HG03139 (cell line): Measurements from ENCODE around the gene CACHD1.

Experiments
- ATAC-seq: cut with Tn5 transposase; IDR thresholded peaks from one replicate; pipeline ENCODE4 v1.9.1; 2021; ENCODE audit not compliant: unreplicated experiment

Gene CACHD1

DNA sequence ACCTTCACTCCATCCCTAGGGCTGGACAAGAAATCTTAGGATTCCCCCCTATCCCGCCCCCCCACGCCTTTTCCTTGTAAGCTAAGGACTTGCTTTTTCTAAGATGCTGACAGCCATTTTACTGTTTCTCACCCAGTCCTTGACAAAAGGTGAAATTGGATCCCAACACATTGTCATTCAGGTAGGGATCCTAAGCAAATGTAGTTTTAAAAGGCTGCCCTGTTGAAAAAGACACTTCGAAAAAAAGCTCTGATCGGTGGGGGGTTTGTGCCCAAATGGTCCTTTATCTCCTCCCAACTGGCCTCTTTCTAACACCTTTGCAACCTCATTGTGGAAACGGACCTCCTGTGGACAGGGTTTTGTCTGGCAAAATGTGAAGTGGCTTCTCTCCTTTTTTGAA lies 2.9 kb downstream of the CACHD1 start:
- no peak for ATAC-seq

DNA sequence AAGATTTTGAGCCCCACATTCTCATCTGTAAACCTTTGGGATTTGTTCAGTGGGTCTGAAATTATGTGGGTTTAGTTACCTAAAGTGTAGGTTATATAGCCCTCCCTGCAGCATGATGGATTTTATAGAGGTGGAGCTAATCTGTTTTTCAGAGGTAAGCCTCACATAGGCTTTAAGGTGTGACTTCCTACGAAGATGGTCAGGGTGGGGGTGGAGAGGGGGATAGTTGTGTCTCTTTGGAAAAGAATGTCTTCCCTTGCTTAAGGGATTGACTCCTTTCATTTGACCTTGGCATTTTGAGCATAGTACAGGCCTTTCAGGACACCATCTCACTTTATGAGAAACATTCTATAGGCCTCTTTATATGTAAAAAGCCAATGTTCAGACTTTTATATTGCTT lies 3.4 kb downstream of the CACHD1 start:
- no peak for ATAC-seq

DNA sequence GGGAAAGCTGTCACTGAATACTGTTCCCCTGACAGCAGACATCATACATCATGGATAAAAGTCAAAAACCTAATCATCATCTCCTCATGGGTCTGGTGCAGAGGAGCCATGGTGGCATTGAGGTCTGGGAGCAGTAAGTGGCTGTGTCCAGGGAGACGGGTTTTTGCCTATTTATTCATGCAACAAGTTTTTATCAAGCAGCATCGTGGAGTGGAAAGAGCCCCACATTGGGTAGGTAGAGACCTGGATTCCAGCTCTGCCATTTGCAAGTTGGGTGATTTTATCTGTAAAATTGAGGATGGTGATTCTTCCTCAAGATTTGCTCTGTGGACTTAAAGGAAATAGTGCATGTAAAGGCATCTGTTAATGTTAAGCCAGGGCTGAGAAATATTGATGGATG lies 4.2 kb downstream of the CACHD1 start:
- no peak for ATAC-seq

DNA sequence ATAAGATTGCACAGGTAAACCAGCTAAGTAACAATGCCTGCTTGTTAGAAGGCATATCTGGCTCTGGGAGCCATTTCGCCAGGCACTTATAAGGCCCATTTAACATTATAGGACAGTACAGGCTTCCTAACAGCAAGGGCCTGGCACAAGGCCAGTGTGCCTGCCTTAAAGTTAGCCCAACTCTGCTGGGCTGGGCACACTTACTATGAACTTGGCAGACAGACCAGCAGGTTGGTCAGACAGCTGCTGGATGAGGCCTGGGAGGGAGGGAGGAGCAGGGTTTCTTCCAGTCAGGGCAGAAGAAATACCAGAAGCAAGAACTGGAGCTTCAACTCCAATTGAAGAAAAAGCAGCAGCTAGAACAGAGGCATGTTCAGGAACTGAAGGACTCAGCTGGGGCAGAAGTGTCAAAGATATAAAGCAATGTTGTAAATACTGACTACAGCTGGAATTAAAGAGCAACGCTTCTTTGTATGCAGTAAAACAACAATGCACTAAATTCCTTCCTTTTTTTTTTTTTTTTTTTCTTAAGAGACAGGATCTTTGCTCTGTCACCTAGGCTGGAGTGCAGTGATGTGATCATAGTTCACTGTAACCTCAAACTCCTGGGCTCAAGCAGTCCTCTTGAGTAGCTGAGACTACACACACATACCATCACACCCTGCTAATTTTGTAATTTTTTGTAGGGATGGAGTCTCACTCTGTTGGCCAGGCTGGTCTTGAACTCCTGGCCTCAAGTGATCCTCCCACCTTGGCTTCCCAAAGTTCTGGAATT lies 4.9 kb downstream of the CACHD1 start:
- ATAC-seq, result no peak

DNA sequence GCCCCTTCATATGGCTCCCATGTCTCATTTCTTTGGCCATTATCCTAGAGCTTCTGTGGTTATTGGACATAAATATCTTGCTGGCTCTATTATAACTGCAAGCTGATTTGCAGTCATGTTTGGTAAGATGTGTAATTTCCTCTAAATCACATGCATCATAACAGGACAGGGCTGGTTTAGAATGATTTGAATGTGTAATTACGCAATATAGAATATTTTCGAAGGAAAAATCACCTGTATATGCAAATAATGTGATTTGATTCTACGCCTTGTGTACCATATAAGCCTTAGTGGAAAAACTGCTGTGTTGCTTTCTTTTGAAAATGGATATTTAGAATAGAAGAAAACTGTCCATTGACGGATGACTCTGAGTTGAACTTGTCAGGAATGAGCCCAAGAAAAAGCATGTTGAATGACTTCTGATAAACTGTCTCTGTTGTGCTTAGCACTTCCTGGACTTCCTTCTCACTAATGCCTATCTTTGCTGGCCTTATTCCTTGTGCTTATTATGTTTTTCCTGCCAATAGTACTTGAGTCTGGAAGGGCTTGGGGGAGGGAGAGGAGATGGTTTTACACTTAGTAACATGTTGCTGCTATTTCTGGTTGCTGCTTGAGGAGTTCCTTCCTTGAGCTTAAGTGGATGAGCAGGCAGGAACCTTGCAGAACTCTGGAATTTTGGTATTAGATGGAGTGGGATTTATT lies 6.5 kb downstream of the CACHD1 start:
- ATAC-seq, result no peak

DNA sequence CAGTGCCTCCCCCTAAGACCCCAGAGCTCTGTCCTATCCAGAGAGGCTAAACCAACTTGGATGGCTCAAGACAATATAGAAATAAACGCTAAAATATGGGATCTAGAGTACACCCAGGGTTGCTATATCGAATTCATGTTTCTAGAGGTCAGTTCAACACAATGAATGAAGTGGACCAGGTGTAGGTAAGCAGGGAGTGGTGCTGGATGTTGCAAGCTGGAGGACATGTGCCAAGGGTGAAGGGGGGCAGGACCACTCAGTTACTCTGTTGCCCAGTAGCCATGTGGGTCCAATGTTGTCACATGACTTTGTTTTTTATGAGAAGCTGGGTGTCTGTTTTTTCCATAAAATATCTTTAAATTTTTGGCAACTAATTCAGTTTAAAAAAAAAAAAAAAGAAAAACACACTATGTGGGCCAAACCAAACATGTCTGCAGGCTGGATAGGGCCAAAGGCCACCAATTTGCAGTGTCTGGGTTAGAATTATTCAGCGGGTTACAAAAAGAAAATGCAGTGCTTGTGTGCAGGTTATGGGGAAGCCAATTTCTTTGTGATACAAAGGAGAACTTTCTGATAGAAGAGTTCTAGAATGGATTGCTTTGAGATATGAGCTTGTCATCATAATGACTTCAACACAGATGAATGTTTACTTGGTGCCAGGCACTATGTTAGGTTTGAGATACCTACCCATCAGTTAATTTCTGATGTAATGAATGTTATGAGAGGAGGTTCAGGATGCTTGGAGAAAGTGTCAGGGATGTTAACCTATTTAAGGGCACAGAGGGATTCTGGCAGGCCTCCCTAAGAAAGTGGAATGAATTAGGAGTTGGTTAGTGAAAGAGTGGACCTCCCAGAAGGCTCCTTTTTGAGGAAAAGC lies 8.9 kb downstream of the CACHD1 start:
- no peak for ATAC-seq

DNA sequence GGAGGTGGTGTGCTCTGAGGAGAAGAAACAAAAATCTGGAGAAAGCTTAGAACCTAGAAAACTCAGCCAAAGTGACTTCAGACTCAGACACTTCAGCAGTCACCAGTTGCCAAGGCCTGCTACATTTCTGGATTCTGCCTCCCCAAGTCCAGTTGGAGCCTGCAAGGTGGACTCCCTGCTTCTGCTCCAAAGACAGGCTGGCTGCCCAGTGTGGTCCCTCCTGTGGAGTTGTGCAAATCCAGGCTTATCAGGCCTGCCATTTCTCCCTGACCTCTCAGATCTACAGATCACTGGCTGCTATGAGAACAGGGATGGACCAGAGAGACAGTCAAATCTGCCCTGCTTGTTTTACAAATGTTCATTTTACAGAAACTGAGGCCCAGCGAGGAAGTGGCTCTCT lies 9.9 kb downstream of the CACHD1 start:
- ATAC-seq, result no peak

DNA sequence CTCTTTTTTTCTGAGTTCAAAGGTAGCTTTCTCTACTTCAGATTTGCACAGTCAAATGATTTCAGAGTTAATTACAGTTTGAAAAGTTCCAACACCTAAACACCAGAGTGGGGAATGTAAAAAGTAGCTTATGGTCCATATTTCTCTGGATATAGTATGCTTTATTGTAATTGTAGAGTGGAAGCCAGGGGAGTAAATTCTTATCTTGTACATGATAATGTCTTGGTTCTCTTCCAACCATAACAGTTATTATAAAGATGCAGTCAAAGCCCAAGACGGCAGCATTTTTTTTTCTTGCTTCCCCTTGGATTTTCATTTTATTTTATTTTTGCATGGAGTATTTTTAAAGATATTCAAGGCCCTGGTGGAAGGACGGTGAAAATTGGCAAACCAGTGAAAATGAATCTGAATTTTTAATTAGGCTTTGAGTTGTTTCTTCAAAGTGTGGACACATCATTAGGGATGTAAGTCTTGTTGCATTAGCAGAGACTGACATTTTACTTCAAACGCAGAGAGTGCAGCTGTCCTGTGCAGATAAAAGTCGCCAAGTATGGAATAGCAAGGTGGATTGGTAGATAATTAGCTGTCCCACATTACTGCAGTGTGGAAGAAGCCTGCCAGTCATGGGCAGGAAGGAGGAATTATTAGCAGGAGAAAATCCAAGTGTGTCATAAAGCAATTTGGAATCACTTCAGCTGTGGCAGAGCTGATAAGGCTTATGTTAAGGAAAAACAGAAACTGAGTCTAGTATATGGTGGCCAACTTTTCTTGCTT lies 11.3 kb downstream of the CACHD1 start:
- ATAC-seq, result no peak

DNA sequence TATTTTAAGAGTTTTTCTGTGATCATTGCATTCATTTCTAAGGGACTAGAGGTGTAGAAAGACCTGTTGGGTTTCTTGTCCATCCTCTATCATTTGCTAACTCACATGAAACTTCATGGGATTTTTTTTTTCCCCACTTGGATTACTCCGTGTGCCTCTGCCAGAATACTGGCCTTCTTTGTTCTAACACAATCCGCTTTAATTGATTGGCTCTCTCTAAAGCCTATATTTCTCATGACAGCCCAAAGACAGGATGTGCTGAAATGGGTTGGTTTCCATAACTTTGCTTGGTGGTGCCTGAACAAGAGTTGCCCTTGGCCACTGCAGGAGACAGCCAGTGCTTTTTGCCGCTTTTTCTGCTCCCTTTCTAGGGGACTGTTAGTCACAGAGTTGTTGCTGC lies 12.2 kb downstream of the CACHD1 start:
- no peak for ATAC-seq

DNA sequence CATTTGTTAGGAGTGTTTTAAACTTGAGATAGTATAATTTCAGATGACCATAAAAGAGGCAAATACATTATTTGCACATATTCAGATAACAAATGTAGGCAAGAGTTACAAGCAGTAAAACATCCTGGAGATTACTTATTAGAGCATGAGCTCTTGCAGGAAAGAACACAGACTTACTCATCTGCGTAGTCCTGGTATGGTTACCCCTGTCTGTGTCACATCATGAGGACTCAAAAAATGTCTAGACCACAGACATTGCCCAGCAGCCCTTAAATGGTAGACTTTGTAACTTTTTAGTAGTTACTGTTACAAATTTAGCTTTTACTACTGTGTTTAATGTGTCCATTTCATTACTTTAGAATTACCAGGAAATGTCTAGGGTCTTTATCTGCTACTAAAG lies 12.8 kb downstream of the CACHD1 start:
- no peak for ATAC-seq

DNA sequence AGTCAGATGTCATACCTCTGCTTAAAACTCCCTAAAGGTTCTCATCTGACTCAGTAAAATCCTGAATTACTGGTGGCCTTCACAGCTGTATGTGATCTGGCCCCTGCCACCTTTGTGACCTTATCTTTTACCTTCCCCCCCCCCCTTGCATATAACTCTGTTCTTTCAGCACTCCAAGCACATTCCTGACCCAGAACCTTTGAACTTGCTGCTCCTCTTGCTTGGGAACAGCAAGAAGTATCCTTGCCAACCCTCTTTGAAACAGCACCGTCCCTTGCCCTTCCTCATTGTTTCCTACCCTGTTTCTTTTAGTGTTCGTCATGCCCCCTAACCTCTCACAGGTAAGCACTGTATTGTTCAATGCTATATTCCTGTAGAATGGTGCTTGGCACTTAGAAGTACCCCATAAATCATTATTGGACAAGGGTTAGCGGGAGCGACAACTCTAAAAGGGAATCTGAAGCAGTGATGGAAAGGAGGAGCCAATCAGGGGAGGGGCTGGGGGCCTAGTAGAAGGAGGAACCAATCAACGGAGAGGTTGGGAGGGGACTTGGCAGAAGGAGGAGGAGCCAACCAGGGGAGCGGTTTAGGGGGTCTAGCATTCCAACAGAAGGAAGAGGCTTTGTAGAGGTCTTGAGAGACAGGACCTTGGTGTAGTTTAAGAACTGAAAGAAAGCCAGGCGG lies 13.9 kb downstream of the CACHD1 start:
- no peak for ATAC-seq

DNA sequence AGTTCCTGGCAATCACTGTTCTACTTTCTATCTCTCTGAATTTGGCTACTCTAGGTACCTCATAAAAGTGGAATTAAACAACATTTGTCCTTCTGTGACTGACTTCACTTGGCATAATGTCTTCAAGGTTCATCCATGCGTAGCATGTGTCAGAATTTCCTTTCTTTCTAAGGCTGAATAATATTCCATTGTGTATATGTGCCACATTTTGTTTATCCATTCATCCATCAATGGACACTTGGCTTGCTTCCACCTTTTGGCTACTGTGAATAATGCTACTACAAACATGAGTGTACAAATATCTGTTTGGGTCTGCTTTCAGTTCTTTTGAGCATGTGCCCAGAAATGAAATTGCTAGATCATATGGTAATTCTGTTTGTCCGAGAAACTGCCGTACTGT lies 14.7 kb downstream of the CACHD1 start:
- no peak for ATAC-seq

DNA sequence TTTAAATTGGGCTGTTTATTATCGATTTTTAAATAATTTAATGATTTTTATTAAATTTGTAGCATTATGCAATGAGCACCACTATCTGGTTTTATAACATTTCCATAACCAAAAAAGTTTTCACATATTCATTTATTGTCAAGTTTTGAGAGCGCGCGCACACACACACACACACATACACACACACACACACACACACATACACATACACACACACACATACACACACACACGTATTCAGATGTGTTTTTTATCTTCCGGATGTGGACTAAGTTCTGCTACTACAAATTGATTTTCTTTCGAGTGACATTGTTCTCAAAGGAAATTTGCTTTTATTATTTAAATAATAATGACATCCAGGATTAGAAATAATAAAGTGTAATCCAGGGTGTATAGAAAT lies 16.3 kb downstream of the CACHD1 start:
- no peak for ATAC-seq

DNA sequence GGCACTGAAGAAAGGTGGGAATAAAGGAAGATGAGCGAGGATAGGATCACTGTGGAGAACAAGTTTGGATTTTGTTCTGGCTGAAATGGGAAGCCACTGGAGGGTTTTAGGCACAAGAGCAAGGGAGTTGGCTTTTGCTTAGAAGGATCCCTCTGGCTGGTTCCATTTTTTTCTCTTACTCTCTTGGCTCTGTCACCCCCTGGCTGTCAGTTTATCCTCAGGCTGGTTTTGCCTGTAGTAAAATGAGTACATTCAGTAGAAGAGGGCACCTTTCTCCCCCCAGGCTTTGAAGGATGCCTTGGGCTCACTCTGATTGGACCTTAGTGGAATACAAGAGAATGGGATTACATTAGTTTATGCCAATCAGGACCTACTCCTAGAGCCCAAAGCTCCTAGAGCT lies 17.1 kb downstream of the CACHD1 start:
- ATAC-seq, result no peak

DNA sequence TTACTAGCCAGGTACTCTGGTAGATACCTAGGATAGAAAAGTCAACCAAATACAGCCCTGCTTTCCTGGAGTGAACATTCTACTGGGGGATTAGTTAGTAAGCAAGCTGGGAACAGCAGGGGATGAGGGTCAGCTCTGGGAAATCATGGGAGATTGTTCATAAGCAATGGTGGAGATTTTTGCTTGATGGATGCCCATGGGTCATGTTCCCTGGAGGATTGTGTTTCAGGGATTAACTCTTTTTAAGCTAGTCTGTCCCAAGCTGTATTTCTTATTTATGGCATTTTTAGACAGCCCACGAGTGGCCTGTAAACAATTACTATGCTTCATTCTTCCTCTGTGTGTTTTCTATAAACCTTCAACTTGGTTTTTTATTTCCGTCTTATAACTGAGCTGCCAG lies 18.9 kb downstream of the CACHD1 start:
- ATAC-seq, result no peak

DNA sequence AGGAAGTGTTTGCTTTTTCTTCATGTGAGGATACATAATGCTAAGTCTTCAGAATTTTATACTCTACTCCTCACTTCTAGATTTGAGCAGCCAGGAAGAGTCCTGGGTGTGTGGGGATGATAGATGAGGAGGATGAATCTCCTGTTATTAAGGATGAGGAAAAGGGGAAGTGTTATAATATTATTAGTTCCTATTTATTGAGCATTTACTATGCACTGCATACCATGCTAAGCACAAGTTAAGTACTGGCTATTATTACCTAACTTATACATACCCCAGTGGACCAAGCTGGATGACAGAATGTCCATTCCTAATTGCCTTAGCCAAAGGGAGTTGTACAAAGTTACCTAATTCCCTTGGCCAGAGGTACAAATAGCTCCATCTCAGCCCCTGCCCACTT lies 19.8 kb downstream of the CACHD1 start:
- no peak for ATAC-seq

DNA sequence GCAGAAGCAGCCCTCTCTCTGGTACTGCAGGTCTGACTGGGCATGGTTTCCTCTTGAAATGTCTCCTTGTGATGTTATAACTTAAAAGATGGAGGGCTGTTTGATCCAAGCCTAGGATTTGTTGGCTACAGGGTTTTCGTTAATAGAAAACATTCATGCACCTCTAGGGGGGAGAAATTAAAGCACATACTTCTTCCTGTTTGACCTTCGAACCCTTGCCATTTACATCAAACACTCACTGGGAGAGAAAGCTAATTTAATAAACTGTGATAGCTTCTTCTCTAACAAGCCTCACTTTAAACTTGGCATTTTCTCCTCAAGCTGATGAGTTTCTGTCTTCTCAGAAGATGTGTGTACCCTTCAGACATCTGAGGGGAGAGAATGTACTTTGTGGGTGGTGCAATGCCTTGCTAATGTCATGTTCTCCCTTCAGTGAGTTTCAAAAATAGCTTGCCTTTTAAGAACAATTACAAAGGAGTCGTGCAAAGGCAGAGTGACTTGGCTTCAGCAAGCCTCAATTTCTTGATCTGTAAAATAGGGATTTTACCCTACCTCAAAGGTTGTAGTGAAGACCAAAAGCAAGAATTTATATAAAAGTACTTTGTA lies 20.4 kb downstream of the CACHD1 start:
- no peak for ATAC-seq

DNA sequence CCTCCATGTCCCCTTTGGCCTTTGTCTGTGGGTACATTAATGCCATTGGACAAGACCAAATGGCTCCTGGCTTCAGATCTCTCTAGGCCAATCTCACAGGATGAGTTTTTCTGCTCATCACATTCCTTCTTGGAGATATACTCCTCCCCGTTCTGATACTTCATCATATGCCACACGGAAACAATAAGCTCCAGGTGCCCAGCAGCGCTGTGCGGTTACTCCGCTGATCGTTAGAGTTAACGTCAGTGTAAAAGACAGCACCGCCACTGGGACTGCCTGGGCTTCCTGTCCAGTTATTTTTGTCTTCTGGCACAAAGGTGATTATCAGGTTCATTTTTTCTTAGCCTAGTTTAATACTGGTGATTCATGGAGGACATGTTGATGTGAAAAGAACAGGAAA lies 22.5 kb downstream of the CACHD1 start:
- ATAC-seq, result no peak

DNA sequence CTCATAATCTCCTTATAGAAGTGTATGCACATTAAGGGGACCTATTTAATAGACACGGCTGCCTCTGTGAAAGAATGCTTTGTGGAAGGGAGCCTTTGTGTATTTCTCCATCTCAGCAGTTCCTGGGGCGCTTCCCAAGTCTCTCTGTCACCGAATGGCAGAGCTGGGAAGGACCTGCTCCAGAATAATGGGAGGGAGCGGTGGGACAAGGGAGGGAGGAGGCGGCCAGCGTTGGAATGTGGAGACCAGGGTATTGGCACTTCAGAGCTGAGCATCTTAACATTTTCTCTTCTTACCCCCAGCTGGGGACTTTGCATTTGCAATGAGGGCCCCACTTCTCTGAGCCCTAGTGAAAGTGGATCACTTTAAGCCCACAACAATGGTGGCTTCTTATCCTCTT lies 23.9 kb downstream of the CACHD1 start:
- ATAC-seq, result no peak

DNA sequence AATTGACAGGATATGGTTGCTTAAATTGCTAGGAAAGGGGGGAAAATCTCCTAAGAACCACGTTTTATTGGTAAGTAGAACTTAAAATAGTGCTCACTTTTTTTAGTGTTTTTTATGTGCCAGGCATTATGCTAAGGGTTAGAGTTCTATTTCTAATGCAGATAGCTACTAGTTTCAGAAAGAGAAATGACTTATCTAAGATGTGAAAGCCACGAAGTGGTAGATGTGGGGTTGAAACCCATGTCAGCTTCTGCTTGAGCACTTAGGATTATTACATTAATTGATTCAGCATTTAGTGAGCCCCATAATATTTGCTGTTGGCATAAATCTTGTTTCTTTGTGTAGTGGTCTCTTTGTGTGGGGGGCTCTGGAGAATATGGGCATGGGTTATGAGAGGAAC lies 24.7 kb downstream of the CACHD1 start:
- no peak for ATAC-seq
